Measurements from ENCODE around the gene KSR2. TPM values are rescaled to one million over a fixed set of nuclear protein-coding genes. Genes with fewer than 3 reads are reported as not detected.
A peak's percentile ranks its signal among the peaks of the same experiment; 100 is the strongest.
"Not testable (repeated sequence)": the region's sequence is repeated elsewhere in the genome, so short reads cannot be mapped to it uniquely, and the experiment has no call there.

The KSR2 gene
- total RNA-seq, 1 experiment from 2014 or later: 0.15 TPM

DNA sequence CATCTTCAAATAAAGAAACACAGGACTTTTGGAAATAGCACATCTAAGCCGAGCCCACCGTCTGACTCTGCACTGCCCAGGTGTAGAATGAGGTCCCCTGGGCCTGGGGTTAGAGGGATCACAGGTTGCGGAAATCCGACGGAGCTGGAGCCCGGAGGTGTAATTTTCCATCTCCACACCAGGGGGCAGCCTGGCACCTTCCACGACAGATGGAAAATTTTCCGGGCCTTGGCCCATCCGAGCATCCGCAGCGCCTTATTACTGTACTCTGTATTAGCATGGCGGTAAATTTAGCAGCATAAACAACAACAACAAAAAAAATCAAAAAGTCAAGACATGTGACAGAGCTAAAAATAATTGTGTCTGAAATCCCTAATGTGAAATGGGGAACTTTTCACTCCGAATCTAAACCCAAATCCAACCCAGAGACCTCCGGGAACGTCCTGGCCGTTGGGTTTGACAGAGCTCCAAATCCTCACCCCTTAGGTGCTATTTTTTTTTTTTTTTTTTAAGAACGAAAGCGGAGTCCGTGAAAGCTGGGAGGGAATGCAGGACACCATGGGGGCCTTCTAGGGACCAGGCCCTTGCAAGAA, 93.9 kb downstream of the KSR2 start:
- DNase-seq (ENCODE audit: low read depth, low spot score) (no peak), ATAC-seq (peak; percentile 88)
- intact Hi-C loops (cut with micrococcal nuclease; ENCODE audit: unreplicated experiment) (loop anchor here (5.0 kb wide), 2 partner anchors 142 to 157 kb away; partner anchors contain the start of gene RFC5), in situ Hi-C loops (cut with HindIII; ENCODE audit: low pct_unique_long_range_greater_than_20kb, low sequenced_read_pairs) (no loop called here)
- no TSS peak for BruUV-seq (replicated peaks)
- TF ChIP-seq, protein P1, sequence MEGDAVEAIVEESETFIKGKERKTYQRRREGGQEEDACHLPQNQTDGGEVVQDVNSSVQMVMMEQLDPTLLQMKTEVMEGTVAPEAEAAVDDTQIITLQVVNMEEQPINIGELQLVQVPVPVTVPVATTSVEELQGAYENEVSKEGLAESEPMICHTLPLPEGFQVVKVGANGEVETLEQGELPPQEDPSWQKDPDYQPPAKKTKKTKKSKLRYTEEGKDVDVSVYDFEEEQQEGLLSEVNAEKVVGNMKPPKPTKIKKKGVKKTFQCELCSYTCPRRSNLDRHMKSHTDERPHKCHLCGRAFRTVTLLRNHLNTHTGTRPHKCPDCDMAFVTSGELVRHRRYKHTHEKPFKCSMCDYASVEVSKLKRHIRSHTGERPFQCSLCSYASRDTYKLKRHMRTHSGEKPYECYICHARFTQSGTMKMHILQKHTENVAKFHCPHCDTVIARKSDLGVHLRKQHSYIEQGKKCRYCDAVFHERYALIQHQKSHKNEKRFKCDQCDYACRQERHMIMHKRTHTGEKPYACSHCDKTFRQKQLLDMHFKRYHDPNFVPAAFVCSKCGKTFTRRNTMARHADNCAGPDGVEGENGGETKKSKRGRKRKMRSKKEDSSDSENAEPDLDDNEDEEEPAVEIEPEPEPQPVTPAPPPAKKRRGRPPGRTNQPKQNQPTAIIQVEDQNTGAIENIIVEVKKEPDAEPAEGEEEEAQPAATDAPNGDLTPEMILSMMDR (IDR thresholded peaks at IDR 0.05): peak; percentile 95
- TF ChIP-seq POLR2AphosphoS5 (IDR thresholded peaks at IDR 0.05; ENCODE audit: low read depth, low read length): no peak
- H3K27ac ChIP-seq (ENCODE audit: low read length): no peak overlapping the region
- ChIA-PET CTCF (interaction anchor here (0.6 to 1.7 kb wide), 5 partner anchors 9 to 180 kb away, joined by 4 to 8 read pairs (median 5); no protein-coding TSS in a partner anchor), POLR2A (no interaction called here)
- H3K9me3 ChIP-seq (ENCODE audit: control insufficient read depth, insufficient read depth, low read depth, low read length): no peaks in the 10 kb centered on the region
- 0 out of 2 replicates have a peak, but pooled peaks cover 2% of the 10 kb centered on the region for H3K4me1 ChIP-seq (ENCODE audit: control insufficient read depth, insufficient read depth, low read length)
- no peak overlapping the region for H3K4me3 ChIP-seq (ENCODE audit: low read depth in 2 of 2, low read length in 2 of 2)
- no peaks in the 10 kb centered on the region for H3K27me3 ChIP-seq (ENCODE audit: control insufficient read depth, insufficient read depth, low read length)
- no peaks in the 10 kb centered on the region for H3K36me3 ChIP-seq (ENCODE audit: control insufficient read depth, insufficient read depth, low read length)

DNA sequence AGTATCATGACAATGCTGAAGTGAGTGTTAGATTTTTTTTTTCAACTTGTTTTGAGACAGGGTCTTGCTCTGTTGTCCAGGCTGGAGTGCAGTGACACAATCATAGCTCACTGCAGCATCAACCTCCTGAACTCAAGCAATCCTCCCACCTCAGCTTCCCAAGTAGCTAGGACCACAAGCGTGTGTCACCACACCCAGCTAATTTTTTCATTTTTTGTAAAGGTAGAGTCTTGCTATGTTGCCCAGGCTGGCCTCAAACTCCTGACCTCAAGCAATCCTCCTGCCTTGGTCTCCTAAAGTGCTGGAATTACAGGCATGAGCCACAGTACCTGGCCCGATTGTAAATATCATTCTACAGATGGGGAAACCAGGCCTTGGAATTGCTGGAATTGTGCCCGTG, 94.6 kb downstream of the KSR2 start:
- H3K27me3 ChIP-seq (ENCODE audit: control insufficient read depth, insufficient read depth, low read length); DNase-seq (ENCODE audit: low read depth, low spot score); H3K27ac ChIP-seq (ENCODE audit: low read length); intact Hi-C loops (cut with micrococcal nuclease; ENCODE audit: unreplicated experiment); H3K4me1 ChIP-seq (ENCODE audit: control insufficient read depth, insufficient read depth, low read length); BruUV-seq (replicated peaks); POLR2A ChIA-PET; in situ Hi-C loops (cut with HindIII; ENCODE audit: low pct_unique_long_range_greater_than_20kb, low sequenced_read_pairs); H3K9me3 ChIP-seq (ENCODE audit: control insufficient read depth, insufficient read depth, low read depth, low read length); H3K4me3 ChIP-seq (ENCODE audit: low read depth in 2 of 2, low read length in 2 of 2); H3K36me3 ChIP-seq (ENCODE audit: control insufficient read depth, insufficient read depth, low read length); ATAC-seq: not testable (repeated sequence)
- CTCF ChIA-PET: interaction anchor here (0.8 to 1.7 kb wide), 2 partner anchors 10 to 161 kb away, joined by 5 to 8 read pairs; no protein-coding TSS in a partner anchor

DNA sequence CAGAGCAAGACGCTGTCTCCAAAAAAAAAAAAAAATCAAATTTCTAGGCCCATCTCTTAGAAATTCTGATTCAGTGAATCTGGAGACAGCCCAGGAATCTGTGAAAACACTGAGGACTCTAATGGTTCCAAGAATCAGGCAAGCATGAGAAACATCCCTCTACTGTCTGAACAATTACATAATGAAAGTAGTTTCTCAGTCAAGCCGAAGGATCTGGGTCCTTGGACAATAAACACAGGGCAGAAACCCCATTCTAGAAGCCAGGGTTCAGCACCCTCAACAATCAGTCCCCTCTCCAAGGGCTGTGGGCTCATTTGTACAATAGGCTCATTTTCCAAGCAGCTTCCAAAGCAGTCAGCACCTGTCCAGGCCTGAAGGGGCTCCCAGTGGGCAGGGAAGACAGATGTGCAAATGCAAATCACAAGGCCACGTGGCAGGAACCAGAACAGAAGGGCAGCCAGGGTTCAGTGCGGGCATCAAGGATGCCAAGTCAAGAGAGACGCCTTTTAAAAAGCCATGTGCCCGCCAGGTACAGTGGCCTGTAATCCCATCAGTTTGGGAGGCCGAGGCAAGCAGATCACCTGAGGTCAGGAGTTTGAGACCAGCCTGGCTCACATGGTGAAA, 96.1 kb downstream of the KSR2 start:
- H3K4me1 ChIP-seq (ENCODE audit: control insufficient read depth, insufficient read depth, low read length): no peaks in the 10 kb centered on the region
- H3K4me3 ChIP-seq (ENCODE audit: low read depth in 2 of 2, low read length in 2 of 2): no peak overlapping the region
- intact Hi-C loops (cut with micrococcal nuclease; ENCODE audit: unreplicated experiment): no loop called here
- in situ Hi-C loops (cut with HindIII; ENCODE audit: low pct_unique_long_range_greater_than_20kb, low sequenced_read_pairs): no loop called here
- H3K9me3 ChIP-seq (ENCODE audit: control insufficient read depth, insufficient read depth, low read depth, low read length): no peaks in the 10 kb centered on the region
- ChIA-PET CTCF (interaction anchor here (0.6 kb wide), 2 partner anchors 173 to 233 kb away, joined by 3 read pairs; no protein-coding TSS in a partner anchor), POLR2A (no interaction called here)
- ATAC-seq: no peak
- H3K36me3 ChIP-seq (ENCODE audit: control insufficient read depth, insufficient read depth, low read length): no peaks in the 10 kb centered on the region
- no peak overlapping the region for H3K27ac ChIP-seq (ENCODE audit: low read length)
- no peaks in the 10 kb centered on the region for H3K27me3 ChIP-seq (ENCODE audit: control insufficient read depth, insufficient read depth, low read length)
- no TSS peak for BruUV-seq (replicated peaks)
- DNase-seq (ENCODE audit: low read depth, low spot score): no peak
- TF ChIP-seq TCF7L2 (IDR thresholded peaks at IDR 0.05; ENCODE audit: low read depth, low read length) (no peak), SIN3A (IDR thresholded peaks at IDR 0.05; ENCODE audit: borderline replicate concordance, insufficient read depth, low read depth, low read length) (no peak), POLR2AphosphoS5 (IDR thresholded peaks at IDR 0.05; ENCODE audit: low read depth, low read length) (no peak)
- TF ChIP-seq, protein P1 (IDR thresholded peaks at IDR 0.05): no peak
- TF ChIP-seq, protein P2, sequence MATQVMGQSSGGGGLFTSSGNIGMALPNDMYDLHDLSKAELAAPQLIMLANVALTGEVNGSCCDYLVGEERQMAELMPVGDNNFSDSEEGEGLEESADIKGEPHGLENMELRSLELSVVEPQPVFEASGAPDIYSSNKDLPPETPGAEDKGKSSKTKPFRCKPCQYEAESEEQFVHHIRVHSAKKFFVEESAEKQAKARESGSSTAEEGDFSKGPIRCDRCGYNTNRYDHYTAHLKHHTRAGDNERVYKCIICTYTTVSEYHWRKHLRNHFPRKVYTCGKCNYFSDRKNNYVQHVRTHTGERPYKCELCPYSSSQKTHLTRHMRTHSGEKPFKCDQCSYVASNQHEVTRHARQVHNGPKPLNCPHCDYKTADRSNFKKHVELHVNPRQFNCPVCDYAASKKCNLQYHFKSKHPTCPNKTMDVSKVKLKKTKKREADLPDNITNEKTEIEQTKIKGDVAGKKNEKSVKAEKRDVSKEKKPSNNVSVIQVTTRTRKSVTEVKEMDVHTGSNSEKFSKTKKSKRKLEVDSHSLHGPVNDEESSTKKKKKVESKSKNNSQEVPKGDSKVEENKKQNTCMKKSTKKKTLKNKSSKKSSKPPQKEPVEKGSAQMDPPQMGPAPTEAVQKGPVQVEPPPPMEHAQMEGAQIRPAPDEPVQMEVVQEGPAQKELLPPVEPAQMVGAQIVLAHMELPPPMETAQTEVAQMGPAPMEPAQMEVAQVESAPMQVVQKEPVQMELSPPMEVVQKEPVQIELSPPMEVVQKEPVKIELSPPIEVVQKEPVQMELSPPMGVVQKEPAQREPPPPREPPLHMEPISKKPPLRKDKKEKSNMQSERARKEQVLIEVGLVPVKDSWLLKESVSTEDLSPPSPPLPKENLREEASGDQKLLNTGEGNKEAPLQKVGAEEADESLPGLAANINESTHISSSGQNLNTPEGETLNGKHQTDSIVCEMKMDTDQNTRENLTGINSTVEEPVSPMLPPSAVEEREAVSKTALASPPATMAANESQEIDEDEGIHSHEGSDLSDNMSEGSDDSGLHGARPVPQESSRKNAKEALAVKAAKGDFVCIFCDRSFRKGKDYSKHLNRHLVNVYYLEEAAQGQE (IDR thresholded peaks at IDR 0.05; ENCODE audit: insufficient read depth in 1 of 2, low read depth in 2 of 2, low read length in 1 of 2): no peak
